Stimulated activated CD4-positive, alpha-beta T cell treated with anti-CD3 and anti-CD28 coated beads, Interleukin-4, amount 100 ng/mL, for 1 hour (primary cell): ENCODE measurements around the gene INTS4.
"Not testable (repeated sequence)": the region's sequence is repeated elsewhere in the genome, so short reads cannot be mapped to it uniquely, and the experiment has no call there.

Experiments
- DNase-seq: peaks from one replicate; pipeline ENCODE4 v3.0.0-alpha.2; 2020

Gene INTS4, protein sequence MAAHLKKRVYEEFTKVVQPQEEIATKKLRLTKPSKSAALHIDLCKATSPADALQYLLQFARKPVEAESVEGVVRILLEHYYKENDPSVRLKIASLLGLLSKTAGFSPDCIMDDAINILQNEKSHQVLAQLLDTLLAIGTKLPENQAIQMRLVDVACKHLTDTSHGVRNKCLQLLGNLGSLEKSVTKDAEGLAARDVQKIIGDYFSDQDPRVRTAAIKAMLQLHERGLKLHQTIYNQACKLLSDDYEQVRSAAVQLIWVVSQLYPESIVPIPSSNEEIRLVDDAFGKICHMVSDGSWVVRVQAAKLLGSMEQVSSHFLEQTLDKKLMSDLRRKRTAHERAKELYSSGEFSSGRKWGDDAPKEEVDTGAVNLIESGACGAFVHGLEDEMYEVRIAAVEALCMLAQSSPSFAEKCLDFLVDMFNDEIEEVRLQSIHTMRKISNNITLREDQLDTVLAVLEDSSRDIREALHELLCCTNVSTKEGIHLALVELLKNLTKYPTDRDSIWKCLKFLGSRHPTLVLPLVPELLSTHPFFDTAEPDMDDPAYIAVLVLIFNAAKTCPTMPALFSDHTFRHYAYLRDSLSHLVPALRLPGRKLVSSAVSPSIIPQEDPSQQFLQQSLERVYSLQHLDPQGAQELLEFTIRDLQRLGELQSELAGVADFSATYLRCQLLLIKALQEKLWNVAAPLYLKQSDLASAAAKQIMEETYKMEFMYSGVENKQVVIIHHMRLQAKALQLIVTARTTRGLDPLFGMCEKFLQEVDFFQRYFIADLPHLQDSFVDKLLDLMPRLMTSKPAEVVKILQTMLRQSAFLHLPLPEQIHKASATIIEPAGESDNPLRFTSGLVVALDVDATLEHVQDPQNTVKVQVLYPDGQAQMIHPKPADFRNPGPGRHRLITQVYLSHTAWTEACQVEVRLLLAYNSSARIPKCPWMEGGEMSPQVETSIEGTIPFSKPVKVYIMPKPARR

DNA sequence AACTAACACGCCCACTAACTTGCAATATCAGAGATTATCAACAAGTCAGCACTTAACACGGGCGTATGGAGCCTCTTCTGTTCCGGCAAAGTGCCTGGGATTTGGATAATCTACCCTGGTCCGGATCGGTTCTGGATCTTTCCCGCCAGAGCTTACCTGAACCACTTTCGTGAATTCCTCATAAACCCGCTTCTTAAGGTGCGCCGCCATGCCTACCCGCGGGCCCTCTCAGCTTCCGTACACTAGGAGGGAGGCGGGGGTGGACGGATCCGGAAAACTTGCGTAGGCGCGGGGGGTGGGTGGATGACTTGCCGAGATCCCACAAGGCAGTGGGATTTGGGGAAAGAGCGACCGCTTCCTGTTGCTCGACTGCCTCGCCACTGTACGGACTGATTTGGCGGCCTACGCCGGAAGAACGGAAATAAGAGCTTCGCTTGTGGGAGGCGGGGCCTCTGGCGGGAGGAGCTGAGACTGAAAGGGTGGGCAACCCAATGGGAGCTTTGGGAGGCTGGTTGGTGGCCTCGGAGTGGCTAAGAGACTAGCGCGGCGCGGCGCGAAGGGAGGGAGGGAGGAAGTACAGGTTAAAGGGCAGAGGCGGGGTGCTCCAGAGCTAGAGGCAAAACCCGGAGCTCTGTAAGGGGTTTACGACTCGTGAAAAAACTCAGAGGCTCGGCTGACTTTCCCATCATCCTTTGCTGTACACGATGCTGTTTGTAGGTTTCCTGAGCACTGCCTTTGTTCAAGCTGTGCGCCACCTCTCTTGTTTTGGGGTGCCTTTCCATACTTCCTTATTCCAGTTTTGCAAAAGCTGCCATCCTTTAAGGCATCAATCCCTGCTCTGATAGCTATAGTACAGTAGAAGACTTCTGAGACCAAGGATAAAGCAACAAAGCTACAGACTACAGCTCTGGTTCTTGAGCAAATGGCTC lies at the start of gene INTS4:
TSS of gene INTS4 (minus strand) at position 235 of the 929 bp plus-strand sequence. CDS start at position 210, 25 bp downstream.
- DNase-seq, result peak; percentile 96

DNA sequence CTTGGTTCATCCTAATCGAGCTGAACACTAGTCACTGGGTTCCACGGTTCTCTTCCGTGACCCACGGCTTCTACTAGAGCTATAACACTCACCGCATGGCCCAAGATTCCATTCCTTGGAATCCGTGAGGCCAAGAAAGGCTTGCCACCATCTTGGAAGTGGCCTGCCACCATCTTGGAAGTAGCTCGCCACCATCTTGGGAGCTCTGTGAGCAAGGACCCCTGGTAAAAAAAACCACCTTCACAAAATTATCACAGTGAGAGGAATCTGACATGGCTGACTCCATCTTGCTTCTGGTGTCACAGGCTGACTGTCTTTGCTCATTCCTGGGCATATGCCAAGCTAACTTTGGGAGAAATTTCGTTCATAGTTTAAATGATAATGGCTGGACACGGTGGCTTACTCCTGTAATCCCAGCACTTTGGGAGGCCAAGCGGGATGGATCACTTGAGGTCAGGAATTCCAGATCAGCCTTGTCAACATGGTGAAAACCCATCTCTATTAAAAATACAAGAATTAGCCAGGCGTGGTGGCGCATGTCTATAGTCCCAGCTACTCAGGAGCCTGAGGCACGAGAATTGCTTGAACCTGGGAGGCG lies 47.5 kb upstream of the INTS4 start:
- DNase-seq, result no peak

DNA sequence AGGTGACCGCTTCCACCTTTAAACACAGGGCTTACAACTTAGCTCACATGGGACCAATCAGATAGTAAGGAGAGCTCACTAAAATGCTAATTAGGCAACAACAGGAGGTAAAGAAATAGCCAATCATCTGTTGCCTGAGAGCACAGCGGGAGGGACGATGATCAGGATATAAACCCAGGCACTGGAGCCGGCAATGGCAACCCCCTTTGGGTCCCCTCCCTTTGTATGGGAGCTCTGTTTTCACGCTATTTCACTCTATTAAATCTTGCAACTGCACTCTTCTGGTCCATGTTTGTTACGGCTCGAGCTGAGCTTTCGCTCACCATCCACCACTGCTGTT lies 46.9 kb upstream of the INTS4 start:
- not testable (repeated sequence) for DNase-seq

DNA sequence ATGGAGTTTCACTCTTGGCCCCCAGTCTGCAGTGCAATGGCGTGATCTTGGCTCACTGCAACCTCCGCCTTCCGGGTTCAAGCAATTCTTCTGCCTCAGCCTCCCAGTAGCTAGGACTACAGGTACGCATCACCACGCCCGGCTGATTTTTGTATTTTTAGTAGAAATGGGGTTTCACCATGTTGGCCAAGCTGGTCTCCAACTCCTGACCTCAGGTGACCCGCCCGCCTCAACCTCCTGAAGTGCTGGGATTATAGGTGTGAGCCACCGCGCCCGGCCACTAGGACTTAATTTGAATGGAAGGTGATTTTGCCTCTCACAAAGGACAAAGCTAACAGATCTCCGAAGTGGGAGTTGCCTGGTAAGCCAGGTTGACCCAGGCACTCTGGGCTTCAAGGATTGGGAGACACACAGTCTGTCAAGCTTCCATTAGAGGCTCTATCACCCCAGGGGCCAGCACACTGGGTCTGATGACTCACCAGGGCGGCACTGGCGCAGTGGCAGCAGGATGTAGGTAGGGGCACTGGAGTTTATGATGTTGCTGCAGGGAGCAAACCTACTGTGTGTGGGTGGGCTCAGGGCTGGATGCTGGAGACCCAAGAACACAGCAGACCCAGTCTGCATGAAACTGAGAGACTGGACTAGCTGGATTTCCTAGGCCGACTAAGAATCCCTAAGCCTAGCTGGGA lies 46.4 kb upstream of the INTS4 start:
- DNase-seq, result no peak

DNA sequence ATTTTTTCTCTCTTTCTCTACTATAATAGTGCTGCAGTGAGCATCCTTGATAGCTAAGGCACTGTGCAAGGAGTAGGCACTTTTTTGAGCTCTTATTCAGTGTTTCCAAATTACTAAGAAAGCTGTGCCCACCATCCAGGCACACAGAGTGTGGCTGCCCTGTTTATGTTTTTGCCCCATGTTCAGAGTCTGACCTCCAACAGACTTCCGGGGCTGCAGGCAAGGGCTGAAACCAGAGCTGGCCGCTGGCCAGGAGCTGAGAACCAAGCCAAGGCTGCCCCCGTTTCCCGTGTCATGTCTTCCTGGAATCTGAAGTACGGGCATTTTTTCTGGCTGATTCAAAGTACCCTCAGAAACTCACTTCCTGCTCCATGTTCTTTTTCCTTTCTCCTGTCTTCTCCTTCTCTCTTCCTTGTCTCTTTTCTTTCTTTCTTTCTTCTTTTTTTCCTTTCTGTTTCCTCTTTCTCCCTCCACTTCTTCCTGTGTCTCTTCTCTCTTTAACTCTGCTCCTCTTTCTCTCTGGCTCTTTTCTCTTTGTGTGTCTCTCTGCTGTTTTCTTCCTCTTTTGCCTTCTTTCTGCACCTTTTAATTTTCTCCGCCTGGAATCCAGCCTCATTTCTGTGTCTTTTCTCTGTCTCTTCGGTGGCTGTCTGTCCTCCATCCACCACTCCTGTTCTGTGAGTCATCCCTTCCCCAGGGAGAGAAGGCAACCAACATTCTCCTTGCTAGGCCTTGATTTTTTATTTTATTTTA lies 45.6 kb upstream of the INTS4 start:
- peak; percentile 3 for DNase-seq

DNA sequence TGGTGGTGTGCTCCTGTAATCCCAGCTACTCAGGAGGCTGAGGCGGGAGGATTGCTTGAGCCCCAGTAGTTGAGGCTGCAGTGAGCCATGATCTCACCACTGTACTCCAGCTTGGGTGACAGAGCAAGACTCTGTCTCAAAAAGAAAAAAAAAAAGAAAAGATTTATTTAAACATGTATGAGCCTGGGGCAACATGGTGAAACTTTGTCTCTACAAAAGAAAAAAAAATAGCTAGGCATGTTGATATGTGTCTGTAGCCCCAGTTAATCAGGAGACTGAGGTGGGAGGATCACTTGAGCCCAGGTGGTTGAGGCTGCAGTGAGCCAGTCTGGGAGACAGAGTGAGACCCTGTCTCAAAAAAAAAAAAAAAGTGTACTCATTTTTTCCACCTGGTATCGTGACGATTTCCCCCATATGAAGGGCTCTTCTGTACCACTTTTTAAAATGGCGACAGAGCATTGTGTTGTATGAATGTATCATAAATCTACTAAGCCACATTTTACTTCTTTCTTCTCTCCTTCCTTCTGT lies 45.0 kb upstream of the INTS4 start:
- no peak for DNase-seq

DNA sequence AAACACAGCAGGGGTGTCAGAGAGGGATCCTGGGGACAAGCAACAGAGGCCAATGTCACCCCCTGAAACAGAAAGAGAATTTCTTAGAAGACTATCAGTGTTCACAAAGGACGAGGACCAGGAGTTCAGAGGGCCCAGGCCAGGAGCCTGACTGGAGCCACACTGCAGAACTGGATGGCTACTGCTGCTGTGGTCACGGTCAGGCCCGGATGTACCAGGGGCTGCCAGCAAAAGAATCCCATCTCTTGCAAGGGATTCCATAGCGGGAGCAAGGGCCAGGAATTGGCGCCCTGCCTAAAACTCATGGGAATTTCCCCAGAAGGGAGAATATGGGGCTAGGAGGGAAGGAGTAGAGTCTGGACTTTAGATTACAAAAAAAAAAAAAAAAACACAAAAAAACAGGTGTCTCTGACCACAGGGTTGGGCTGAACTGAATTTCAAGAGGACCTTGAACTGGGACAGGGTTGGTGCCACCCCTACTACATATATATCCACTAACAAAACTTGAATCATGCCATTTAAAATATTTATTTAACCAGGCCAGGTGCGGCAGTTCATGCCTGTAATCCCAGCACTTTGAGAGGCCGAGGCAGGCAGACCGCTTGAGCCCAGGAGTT lies 44.3 kb upstream of the INTS4 start:
- DNase-seq, result no peak

DNA sequence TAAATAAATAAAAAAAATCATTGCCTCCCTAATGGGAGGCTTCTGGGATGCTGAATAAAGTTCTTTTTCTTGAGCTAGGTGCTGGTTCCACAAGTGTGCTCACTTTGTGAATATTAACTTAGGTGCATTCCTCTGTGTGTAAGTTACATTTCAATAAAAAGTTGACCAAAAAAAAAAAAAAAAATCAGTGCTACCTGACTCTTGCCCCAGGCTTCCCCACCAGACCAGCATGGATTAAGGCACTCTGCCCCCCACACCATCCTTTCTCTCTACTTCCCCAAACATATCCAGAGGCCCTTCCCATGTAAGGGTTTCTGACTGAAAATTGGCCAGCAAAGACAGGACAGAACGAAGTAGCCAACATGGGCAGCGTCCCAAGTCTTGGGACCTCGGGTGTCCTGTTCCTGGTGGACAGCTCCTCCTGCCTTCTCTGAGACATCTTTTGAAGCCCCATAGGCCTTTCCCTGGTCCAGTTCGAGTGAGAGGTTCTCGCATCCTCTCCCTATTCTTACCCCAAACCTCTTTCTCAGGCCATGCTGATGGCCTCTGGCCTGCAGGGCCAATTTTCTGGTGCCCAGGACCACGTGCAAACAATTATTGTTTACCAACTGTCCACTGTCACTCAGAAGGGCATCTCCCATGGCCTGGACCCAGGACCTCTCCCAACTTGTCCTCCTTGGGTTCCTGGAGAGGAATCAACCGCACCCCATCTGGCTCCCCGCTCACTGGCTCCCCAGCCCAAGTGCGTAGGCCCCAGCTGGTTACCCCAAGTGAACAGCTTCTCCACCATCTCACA lies 43.6 kb upstream of the INTS4 start:
- DNase-seq, result no peak

DNA sequence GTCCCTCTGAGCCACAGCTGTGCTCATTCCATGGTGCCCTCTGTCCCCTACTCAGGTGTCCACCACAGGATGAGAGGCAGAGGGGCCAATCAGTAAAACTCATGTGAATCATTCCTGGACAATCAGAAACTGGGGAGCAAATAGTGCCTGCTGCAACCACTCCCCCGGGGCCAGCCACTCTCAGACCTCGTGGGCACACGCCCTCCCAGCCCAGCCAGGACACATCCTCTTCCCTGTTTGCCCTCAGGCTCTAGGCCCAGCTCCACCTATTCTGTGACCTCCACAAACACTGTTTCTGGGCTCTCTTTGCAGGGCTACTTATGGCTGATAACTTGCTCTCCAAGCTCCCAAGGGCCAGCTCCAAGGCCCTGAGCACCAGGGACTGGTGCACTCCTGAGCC lies 42.6 kb upstream of the INTS4 start:
- DNase-seq, result no peak

DNA sequence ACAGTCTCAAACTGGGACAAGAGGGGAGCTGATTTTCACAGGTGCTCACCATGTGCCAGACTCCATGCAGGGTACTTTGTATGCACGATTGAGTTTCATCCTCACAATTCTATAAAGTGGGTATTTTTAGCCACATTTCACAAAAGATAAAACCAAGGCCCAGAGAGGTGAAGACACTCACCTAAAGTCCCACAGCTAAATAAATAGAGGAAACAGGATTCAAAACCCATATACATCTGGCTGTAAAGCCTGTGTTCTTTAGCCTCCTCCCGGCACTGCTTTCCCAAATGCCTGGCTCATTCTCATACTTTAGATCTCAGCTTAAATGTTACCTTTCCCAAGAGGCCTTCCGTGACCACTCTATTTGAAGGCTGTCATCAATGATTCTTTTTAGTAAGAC lies 41.8 kb upstream of the INTS4 start:
- no peak for DNase-seq

DNA sequence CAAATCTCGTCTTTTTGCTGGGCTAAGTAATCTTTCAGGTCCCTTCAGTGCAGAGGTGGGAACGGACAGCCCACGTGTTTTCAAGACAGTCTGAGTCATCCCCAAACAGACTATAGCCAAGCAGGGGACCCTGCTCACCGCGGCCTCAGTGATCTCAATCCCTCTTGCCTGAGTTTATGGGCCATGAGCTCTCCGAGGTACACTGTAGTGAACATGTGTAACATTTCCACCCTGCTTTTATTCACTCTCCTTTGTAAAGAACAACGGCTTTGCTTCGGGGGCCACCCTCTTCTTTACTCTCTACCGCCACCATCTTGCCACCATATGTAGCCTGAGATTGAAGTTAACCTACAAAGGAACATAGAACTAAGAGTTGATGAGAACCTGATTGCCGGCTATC lies 40.2 kb upstream of the INTS4 start:
- no peak for DNase-seq

DNA sequence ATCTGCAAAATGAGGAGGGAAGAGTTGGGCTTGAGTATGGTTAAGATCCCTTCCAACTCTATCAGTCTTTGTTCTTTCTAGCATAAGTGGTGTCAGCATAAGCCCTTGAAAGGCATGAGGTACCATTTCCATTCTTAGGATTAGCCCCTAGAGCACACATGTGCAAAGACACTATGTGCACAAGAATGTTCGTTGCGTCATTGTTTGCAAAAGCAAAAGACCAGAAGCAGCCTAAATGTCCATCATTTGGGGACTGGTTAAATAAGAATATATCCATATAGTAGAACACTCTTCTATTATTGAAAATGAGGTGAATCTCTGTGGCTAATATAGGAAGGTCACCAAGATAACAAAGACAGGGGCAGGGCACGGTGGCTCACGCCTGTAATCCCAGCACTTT lies 38.6 kb upstream of the INTS4 start:
- DNase-seq, result no peak

DNA sequence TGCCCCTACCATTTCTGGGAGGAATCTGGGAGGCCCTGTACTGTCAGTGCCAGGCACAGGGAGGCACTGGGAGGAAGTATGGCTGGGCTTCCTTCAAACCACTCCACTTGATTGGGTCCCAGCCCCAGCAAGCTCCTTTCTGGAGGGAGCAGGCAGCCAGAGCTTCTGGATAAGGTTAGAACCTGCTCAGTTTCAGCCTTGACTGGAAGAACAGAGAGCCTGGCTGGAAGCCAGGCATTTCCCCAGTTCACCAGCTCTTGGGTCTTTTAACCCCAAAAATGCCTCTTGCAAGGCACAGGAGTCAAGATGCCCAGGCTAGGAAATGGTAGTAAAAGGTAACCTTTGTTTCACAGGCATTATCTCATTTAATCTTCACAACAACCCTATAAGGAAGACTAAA lies 37.6 kb upstream of the INTS4 start:
- DNase-seq, result no peak

DNA sequence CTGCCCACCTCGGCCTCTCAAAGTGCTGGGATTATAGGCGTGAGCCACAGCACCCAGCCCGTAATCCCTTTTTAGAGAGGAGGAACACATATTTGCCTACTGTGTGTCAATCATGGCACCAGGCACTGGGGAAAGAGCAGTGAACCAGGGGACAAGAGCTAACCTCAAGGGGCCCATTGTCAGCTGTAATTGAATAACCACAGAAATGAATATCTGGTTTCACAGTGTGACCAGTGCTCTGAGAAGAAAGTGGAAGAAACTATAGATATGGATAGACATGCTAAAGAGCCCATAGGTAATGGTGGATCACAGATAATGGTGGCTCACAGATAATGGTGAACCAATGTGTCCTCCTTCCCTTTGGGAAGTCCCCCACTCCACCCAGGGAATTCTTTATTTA lies 37.2 kb upstream of the INTS4 start:
- DNase-seq, result no peak

DNA sequence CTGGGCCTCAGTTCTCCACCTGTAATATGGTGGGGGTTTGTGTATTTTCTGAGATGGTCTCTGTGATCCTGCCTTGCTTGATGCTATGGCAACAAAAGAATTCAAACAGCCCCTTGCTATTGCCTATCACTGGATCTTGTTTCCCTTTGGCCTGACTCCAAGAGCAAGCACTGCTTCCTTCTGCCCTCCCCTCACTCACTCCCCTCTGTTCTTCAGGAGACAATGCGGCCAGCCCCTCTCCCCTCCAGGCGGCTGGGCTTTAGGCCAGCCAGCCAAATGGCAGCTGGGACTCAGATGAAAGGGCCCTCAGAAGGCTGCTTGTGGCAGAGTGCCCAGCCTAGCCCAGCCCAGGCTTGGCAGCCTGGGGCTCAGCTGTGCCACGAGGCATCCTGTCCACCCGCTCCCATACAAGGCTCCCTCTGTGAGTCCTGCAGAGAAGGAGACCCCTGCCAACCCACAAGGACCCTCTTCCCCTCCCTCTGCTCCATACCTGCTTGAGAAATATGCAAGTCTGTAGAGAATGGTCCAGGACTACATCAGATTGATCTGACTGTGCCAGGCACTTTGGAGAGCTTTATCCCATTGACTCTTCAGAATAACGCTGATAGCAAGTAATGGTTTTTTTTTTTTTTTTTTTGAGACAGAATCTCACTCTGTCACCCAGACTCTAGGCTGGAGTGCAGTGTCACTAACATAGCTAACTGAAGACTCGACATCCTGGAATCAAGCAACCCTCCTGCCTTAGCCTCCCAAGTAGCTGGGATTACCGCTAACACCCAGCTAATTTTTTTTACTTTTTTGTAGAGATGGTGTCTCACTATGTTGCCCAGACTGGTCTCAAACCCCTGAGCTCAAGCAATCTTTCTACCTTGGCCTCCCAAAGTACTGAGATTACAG lies 36.2 kb upstream of the INTS4 start:
- no peak for DNase-seq

DNA sequence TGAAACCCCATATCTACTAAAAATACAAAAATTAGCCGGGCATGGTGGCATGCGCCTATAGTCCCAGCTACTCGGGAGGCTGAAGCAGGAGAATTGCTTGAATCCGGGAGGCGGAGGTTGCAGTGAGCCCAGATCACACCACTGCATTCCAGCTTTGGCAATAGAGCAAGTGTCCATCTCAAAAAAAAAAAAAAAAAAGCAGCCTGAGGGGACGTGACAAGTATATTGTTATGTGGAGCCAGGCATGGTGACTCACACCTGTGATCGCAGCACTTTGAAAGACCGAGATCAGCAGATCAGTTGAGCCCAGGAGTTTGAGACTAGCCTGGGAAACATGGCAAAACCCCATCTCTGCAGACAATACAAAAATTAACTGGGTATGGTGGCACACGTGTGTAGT lies 34.0 kb upstream of the INTS4 start:
- DNase-seq, result not testable (repeated sequence)

DNA sequence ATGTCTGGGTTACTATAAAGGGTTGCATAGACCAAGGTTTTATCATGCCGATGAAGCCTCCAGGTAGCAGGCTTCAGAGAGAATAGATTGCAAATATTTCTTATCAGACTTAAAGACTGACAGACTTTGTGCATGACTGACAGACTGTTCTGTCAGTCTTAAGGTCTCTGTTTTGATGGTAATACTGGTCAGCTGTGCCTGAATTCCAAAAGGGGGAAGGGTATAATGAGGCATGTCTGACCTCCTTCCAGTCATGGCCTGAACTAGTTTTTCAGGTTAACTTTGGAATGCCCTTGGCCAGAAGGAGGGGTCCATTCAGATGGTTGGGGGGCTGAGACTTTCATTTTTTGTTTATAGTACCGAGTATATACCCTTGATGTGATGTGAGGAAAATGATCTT lies 33.3 kb upstream of the INTS4 start:
- no peak for DNase-seq

DNA sequence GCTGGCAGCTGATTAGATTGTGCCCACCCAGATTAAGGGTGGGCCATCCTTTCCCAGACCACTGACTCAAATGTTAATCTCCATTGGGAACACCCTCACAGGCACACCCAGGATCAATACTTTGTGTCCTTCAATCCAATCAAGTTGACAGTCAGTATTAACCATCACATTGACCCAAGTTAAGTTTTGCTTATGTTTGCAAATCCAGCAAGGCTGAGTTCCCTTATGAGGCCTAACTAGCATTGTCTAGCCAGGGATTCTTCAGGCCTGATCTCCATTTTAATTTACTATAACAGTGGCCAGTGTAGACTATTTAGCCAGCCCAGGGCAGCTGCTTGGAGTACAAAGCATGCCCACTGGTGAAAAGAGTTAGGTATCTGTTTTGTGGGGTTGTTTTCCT lies 30.9 kb upstream of the INTS4 start:
- DNase-seq, result no peak
